Stomach (tissue), 9 donors: ENCODE data around the gene SPATS1. TPM values are rescaled to one million over a fixed set of nuclear protein-coding genes. Genes with fewer than 3 reads are reported as not detected.

Source experiments
- DNase-seq, 2 donors: peaks; one replicate each; pipeline versions ENCODE4 v3.0.0 to v3.0.0-alpha.2; 2013 to 2019
- H3K27ac ChIP-seq, 5 donors: fragments of 200-600 bp in 4 of 5; sonication (generic) in 4 of 5; one replicate each; pipeline ENCODE4 v1.5.1; 2013 to 2019; ENCODE audit warnings: mild to moderate bottlenecking in 1 of 5, moderate library complexity in 1 of 5
- H3K27me3 ChIP-seq, 3 donors: fragments of 200-600 bp; sonication (generic); one replicate each; pipeline ENCODE4 v1.5.1; 2017 to 2019; ENCODE audit warnings: mixed run types in 1 of 3
- H3K36me3 ChIP-seq, 4 donors: fragments of 200-600 bp; sonication (generic); 1 replicate in 3 of 4; 2 replicates in 1 of 4; pipeline ENCODE4 v1.5.1; 2016 to 2019
- H3K4me1 ChIP-seq, 4 donors: fragments of 200-600 bp; sonication (generic); one replicate each; pipeline ENCODE4 v1.5.1; 2016 to 2019
- H3K4me3 ChIP-seq, 4 donors: fragments of 200-600 bp; sonication (generic) in 3 of 4; one replicate each; pipeline ENCODE4 v1.5.1; 2016 to 2019; ENCODE audit warnings: mild to moderate bottlenecking in 1 of 4
- H3K9me3 ChIP-seq, 4 donors: fragments of 200-600 bp; sonication (generic); one replicate each; pipeline ENCODE4 v1.5.1; 2016 to 2019
- EP300 ChIP-seq: sonication (generic); formaldehyde crosslinking; IDR thresholded peaks from one replicate; pipeline ENCODE4 v1.6.1; 2017; ENCODE audit warnings: antibody characterized with exemption
- POLR2A ChIP-seq, 4 donors: fragments of 450-650 bp; IDR thresholded peaks; one replicate each; pipeline ENCODE4 v1.6.1; 2016; ENCODE audit warnings: antibody characterized with exemption in 4 of 4, control low read depth in 2 of 4, mild to moderate bottlenecking in 1 of 4, moderate library complexity in 1 of 4
- POLR2AphosphoS5 ChIP-seq, 3 donors: sonication (generic); formaldehyde crosslinking; IDR thresholded peaks; one replicate each; pipeline ENCODE4 v1.6.1; 2016; ENCODE audit warnings: antibody characterized with exemption in 3 of 3
- WGBS, 5 donors: extraction: QIAGEN DNeasy Blood & Tissue Kit in 3 of 5; methylation state at CpG; one replicate each; pipeline versions ENCODE4 v1.1.5 to v1.1.7; 2013 to 2018; 5-methylcytosine and 5-hydroxymethylcytosine counted together
- intact Hi-C: fragments of 100-400 bp; cut with DNase I; formaldehyde crosslinking; loops from one replicate; pipeline ENCODE4 v1.15.1; 2023; ENCODE audit warnings: low total_unique reads
- polyA plus RNA-seq, 3 donors: library from polyadenylated mRNA; stranded (reverse); fragments of 200-250 nt; gene quantifications; one replicate each; pipeline ENCODE4 v1.2.3, GENCODE V29; 2013
- total RNA-seq, 5 donors: library from RNA; depleted of rRNA; stranded (reverse); fragments of >200 nt; gene quantifications; one replicate each; pipeline versions ENCODE4 v1.1.0 to v1.2.3, GENCODE V29; 2014 to 2016
- TF ChIP-seq, protein P1 (sequence below), 7 experiments: fragments of 450-650 bp in 4 of 7; fragments of 200-600 bp in 3 of 7; sonication (generic) in 3 of 7; IDR thresholded peaks; one replicate each; pipeline ENCODE4 v1.5.1; 2016 to 2019; ENCODE audit warnings: antibody characterized with exemption in 7 of 7, control low read depth in 2 of 7, mild to moderate bottlenecking in 1 of 7
- donor health status: healthy with polysubstance abuse.
- donor health status: Bipolar disorder and iron deficiency.
- donor health status: healthy.

Gene SPATS1
- total and polyA plus RNA-seq, 8 donors = not detected

DNA sequence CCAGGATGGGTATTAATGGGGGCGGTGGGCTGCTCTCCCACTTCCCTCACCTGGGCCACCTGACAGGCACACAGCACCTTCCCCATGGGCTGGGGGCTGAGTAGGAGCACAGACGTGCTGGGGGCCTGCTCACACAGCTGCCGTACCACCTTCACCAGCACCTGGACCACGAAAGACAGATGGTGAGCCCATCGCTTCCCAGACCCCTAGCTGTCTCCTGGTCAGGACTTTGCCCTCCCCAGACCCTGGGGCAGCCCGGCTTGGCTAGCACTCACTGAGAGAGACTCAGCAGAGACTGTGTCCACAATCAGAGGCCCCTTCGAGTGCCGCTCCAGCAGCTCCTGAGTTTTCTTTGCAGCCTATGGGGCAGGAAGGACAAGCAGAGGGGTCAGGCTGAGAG, 41.3 kb upstream of the SPATS1 start:
- Histone ChIP-seq H3K27ac (no peak overlapping the region), H3K27me3 (peaks cover 0 to 26% (median 21%) of the 10 kb centered on the region in 3 donors), H3K36me3 (peaks cover 52 to 66% (median 62%) of the 10 kb centered on the region in 4 donors), H3K4me3 (no peak overlapping the region), H3K4me1 (peaks cover 14 to 18% (median 17%) of the 10 kb centered on the region in 4 donors), H3K9me3 (no peaks in the 10 kb centered on the region)
- intact Hi-C loops = no loop called here
- 89 to 94% (median 90%) methylated on average over 4 to 8 of the region's 8 CpGs for WGBS, 5 donors
- TF ChIP-seq POLR2A (IDR thresholded peaks at IDR 0.05) = no peak
- TF ChIP-seq, protein P1, sequence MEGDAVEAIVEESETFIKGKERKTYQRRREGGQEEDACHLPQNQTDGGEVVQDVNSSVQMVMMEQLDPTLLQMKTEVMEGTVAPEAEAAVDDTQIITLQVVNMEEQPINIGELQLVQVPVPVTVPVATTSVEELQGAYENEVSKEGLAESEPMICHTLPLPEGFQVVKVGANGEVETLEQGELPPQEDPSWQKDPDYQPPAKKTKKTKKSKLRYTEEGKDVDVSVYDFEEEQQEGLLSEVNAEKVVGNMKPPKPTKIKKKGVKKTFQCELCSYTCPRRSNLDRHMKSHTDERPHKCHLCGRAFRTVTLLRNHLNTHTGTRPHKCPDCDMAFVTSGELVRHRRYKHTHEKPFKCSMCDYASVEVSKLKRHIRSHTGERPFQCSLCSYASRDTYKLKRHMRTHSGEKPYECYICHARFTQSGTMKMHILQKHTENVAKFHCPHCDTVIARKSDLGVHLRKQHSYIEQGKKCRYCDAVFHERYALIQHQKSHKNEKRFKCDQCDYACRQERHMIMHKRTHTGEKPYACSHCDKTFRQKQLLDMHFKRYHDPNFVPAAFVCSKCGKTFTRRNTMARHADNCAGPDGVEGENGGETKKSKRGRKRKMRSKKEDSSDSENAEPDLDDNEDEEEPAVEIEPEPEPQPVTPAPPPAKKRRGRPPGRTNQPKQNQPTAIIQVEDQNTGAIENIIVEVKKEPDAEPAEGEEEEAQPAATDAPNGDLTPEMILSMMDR (IDR thresholded peaks at IDR 0.05) = no peak
- TF ChIP-seq EP300 = no peak
- no peak for TF ChIP-seq POLR2AphosphoS5 (IDR thresholded peaks at IDR 0.05)
- no peak for DNase-seq

GRCh38 chr6:44301782-44302564, 40.5 kb upstream of the SPATS1 start:
- H3K36me3 ChIP-seq = peaks cover 57 to 74% (median 71%) of the 10 kb centered on the region in 4 donors
- intact Hi-C loops = no loop called here
- H3K4me1 ChIP-seq = peaks cover 12 to 16% (median 15%) of the 10 kb centered on the region in 4 donors
- no peak overlapping the region for H3K4me3 ChIP-seq
- TF ChIP-seq, protein P1 (IDR thresholded peaks at IDR 0.05) = no peak
- TF ChIP-seq POLR2AphosphoS5 (IDR thresholded peaks at IDR 0.05) (no peak), POLR2A (IDR thresholded peaks at IDR 0.05) (no peak), EP300 (no peak)
- no peak for DNase-seq
- peaks cover 0 to 17% (median 12%) of the 10 kb centered on the region in 3 donors for H3K27me3 ChIP-seq
- no peaks in the 10 kb centered on the region for H3K9me3 ChIP-seq
- no peak overlapping the region for H3K27ac ChIP-seq
- 92 to 95% (median 93%) methylated on average over 11 to 14 of the region's 14 CpGs for WGBS, 5 donors

- WGBS, 5 donors = 88 to 96% (median 94%) methylated on average over 10 to 12 of the region's 12 CpGs
- Histone ChIP-seq H3K27ac (no peak overlapping the region), H3K9me3 (no peaks in the 10 kb centered on the region), H3K4me3 (no peak overlapping the region), H3K36me3 (peaks cover 64 to 83% (median 79%) of the 10 kb centered on the region in 4 donors), H3K27me3 (peaks cover 0 to 9% (median 3%) of the 10 kb centered on the region in 3 donors), H3K4me1 (peaks cover 3 to 7% (median 6%) of the 10 kb centered on the region in 4 donors)
- TF ChIP-seq POLR2A (IDR thresholded peaks at IDR 0.05) (no peak), POLR2AphosphoS5 (IDR thresholded peaks at IDR 0.05) (no peak), EP300 (no peak)
- TF ChIP-seq, protein P1 (IDR thresholded peaks at IDR 0.05) = no peak
- intact Hi-C loops = no loop called here
- no peak for DNase-seq
These were observed 39.6 kb upstream of the SPATS1 start for GRCh38 chr6:44302856-44303255.

GRCh38 chr6:44303842-44304241, 38.6 kb upstream of the SPATS1 start:
- H3K36me3 ChIP-seq = peaks cover 67 to 93% (median 89%) of the 10 kb centered on the region in 4 donors
- TF ChIP-seq, protein P1 (IDR thresholded peaks at IDR 0.05) = no peak
- TF ChIP-seq POLR2AphosphoS5 (IDR thresholded peaks at IDR 0.05) (no peak), EP300 (no peak), POLR2A (IDR thresholded peaks at IDR 0.05) (no peak)
- no peaks in the 10 kb centered on the region for H3K27me3 ChIP-seq
- H3K9me3 ChIP-seq = no peaks in the 10 kb centered on the region
- H3K4me1 ChIP-seq = no peaks in the 10 kb centered on the region
- DNase-seq = no peak
- no peak overlapping the region for H3K4me3 ChIP-seq
- 96 to 100% (median 99%) methylated on average over 4 to 6 of the region's 6 CpGs for whole genome bisulfite sequencing, 5 donors
- intact Hi-C loops = no loop called here
- no peak overlapping the region for H3K27ac ChIP-seq
